Measurements from ENCODE around the gene FKBP6. TPM values are rescaled to one million over a fixed set of nuclear protein-coding genes. Genes with fewer than 3 reads are reported as not detected.
A peak's percentile ranks its signal among the peaks of the same experiment; 100 is the strongest.

The FKBP6 gene
- total RNA-seq, 1 donor from 2014 or later = not detected

DNA sequence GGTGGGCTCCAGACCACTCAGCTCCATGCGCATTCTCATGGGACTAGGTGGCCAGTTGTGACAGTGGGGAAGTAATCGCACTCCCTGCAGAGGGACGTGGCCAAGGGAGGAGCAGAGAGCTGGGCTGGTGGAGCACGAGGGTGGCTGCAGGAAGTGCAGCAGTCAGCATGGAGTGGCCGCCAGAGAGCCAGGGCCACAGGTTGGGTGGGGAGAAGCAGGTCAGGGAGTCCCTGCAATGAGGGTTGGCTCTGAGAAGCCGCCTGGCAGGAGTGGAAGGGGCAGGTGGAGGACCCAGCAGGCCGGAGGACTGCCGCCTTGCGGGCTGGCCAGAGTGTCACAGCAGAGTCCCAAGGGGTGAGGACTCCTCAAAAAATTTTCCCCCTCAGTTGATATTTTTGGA lies 26.2 kb downstream of the FKBP6 start:
- Histone ChIP-seq H3K9me3 (no peaks in the 10 kb centered on the region), H3K36me3 (no peaks in the 10 kb centered on the region), H3K27ac (no peak overlapping the region), H3K27me3 (no peaks in the 10 kb centered on the region), H3K4me1 (no peaks in the 10 kb centered on the region), H3K4me3 (no peak overlapping the region)
- DNase-seq (ENCODE audit: low spot score in 2 of 2) = no peak
- intact Hi-C loops (cut with DNase I) = no loop called here
- TF ChIP-seq, protein P1, sequence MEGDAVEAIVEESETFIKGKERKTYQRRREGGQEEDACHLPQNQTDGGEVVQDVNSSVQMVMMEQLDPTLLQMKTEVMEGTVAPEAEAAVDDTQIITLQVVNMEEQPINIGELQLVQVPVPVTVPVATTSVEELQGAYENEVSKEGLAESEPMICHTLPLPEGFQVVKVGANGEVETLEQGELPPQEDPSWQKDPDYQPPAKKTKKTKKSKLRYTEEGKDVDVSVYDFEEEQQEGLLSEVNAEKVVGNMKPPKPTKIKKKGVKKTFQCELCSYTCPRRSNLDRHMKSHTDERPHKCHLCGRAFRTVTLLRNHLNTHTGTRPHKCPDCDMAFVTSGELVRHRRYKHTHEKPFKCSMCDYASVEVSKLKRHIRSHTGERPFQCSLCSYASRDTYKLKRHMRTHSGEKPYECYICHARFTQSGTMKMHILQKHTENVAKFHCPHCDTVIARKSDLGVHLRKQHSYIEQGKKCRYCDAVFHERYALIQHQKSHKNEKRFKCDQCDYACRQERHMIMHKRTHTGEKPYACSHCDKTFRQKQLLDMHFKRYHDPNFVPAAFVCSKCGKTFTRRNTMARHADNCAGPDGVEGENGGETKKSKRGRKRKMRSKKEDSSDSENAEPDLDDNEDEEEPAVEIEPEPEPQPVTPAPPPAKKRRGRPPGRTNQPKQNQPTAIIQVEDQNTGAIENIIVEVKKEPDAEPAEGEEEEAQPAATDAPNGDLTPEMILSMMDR (IDR thresholded peaks at IDR 0.05) = no peak

DNA sequence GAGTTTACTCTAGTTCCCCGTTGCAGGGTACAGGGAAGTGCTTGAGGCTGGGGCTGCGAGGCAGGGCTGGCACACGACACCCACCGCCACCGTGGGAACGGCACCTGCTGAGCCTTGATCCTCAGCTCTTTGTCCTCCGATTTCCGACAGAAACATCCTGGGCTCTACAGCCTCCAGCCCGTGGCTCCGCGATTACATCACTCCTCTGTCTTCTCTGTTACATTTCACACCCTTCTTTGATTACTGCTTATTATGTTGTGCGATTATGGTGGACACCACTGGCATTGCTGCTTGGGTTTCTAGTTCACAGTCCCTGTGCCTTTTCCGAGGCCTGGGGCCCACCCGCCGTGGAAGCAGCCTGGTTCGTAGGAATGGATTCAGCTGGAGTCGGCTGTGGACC lies 26.9 kb downstream of the FKBP6 start:
- intact Hi-C loops (cut with DNase I) = no loop called here
- TF ChIP-seq, protein P1 (IDR thresholded peaks at IDR 0.05) = no peak

DNA sequence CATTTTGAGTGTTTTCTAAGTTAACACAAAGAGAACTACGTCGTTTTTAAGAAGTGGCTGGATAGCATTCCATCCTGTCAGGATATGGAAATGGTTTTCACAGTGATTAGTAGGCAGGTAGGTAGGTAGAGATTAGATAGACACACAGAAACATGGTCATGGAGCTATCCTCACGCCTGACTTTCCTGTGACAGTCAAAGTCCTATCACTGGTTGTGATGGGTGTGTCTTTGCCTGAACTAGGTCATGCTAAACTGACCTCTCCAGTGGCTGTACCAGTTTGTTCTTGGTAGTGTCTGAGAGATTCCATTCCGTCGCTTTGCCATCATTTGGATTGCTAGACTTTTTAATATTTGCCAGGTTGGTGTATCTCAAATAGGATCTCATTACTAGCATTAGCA lies 28.2 kb downstream of the FKBP6 start:
- TF ChIP-seq, protein P1 (IDR thresholded peaks at IDR 0.05) = no peak
- intact Hi-C loops (cut with DNase I) = no loop called here
- Histone ChIP-seq H3K27me3 (no peaks in the 10 kb centered on the region), H3K9me3 (no peaks in the 10 kb centered on the region), H3K27ac (no peak overlapping the region), H3K4me1 (no peaks in the 10 kb centered on the region), H3K36me3 (no peaks in the 10 kb centered on the region), H3K4me3 (no peak overlapping the region)
- DNase-seq (ENCODE audit: low spot score in 2 of 2) = no peak

More for the DNA sequence above, 26.9 kb downstream of the FKBP6 start:
- Histone ChIP-seq H3K27me3 (no peaks in the 10 kb centered on the region), H3K36me3 (no peaks in the 10 kb centered on the region), H3K4me1 (no peaks in the 10 kb centered on the region), H3K4me3 (no peak overlapping the region), H3K27ac (no peak overlapping the region), H3K9me3 (no peaks in the 10 kb centered on the region)
- DNase-seq (ENCODE audit: low spot score in 2 of 2) = no peak

- no peaks in the 10 kb centered on the region for H3K4me1 ChIP-seq
- no peak for DNase-seq (ENCODE audit: low spot score in 2 of 2)
- no peaks in the 10 kb centered on the region for H3K36me3 ChIP-seq
- H3K27ac ChIP-seq = peak overlapping the region; percentile 1 to 31
- H3K4me3 ChIP-seq = peak overlapping the region; percentile 36 to 51
- intact Hi-C loops (cut with DNase I) = no loop called here
- TF ChIP-seq, protein P1 (IDR thresholded peaks at IDR 0.05) = no peak
- no peaks in the 10 kb centered on the region for H3K9me3 ChIP-seq
- H3K27me3 ChIP-seq = no peaks in the 10 kb centered on the region
Measured at GRCh38 chr7:73358590-73359275, 30.8 kb downstream of the FKBP6 start.

- no peaks in the 10 kb centered on the region for H3K27me3 ChIP-seq
- H3K4me3 ChIP-seq = no peak overlapping the region
- intact Hi-C loops (cut with DNase I) = no loop called here
- no peaks in the 10 kb centered on the region for H3K36me3 ChIP-seq
- peaks cover 0 to under 1% of the 10 kb centered on the region in 2 donors for H3K4me1 ChIP-seq
- no peaks in the 10 kb centered on the region for H3K9me3 ChIP-seq
- DNase-seq (ENCODE audit: low spot score in 2 of 2) = no peak
- TF ChIP-seq, protein P1 (IDR thresholded peaks at IDR 0.05) = no peak
- no peak overlapping the region for H3K27ac ChIP-seq
Measured at GRCh38 chr7:73359306-73359705, 31.3 kb downstream of the FKBP6 start.
